GM12891 (cell line): ENCODE measurements around the gene INSRR.

ENCODE experiments used
- DNase-seq: peaks from one replicate; pipeline ENCODE4 v3.0.0; 2011; ENCODE audit warnings: low spot score; ENCODE audit not compliant: insufficient read length
- FAIRE-seq: peaks from 2 replicates; lab custom pipeline; 2011; peaks lifted over from hg19 to GRCh38; lab: Jason Lieb, UNC
- PAX5 ChIP-seq: IDR thresholded peaks from 2 replicates; pipeline ENCODE4 v1.6.1; 2011; ENCODE audit warnings: low read length, moderate library complexity, mild to moderate bottlenecking; ENCODE audit not compliant: insufficient read depth, severe bottlenecking
- POLR2A ChIP-seq: IDR thresholded peaks from 2 replicates; pipeline ENCODE4 v1.6.1; 2011; ENCODE audit warnings: low read depth, low read length, control low read depth
- POLR2AphosphoS5 ChIP-seq: IDR thresholded peaks from 2 replicates; pipeline ENCODE4 v1.6.1; 2011; ENCODE audit warnings: low read depth, low read length, control low read depth
- POU2F2 ChIP-seq: IDR thresholded peaks from 2 replicates; pipeline ENCODE4 v1.6.1; 2011; ENCODE audit warnings: low read depth, mild to moderate bottlenecking, control low read depth, low read length, moderate library complexity
- SPI1 ChIP-seq: IDR thresholded peaks from 2 replicates; pipeline ENCODE4 v1.6.1; 2011; ENCODE audit warnings: low read depth, low read length, control low read depth
- TAF1 ChIP-seq: IDR thresholded peaks from 2 replicates; pipeline ENCODE4 v1.6.1; 2011; ENCODE audit warnings: low read depth, low read length, control low read depth

Gene INSRR

GRCh38 chr1:156832434-156832833 is 26.5 kb downstream of the INSRR start:
- FAIRE-seq (no peak), DNase-seq (no peak)
- no peak for TF ChIP-seq SPI1
- no peak for TF ChIP-seq POLR2AphosphoS5
- TF ChIP-seq TAF1 = no peak
- TF ChIP-seq PAX5 = no peak
- no peak for TF ChIP-seq POLR2A
- no peak for TF ChIP-seq POU2F2

- TF ChIP-seq TAF1 (no peak), POU2F2 (no peak), PAX5 (no peak), POLR2AphosphoS5 (no peak)
Observed at GRCh38 chr1:156828400-156829124, 30.4 kb downstream of the INSRR start.

GRCh38 chr1:156826630-156827029 is 32.3 kb downstream of the INSRR start:
- no peak for FAIRE-seq
- TF ChIP-seq POLR2AphosphoS5 (no peak), TAF1 (no peak), PAX5 (no peak), POLR2A (no peak), SPI1 (no peak), POU2F2 (no peak)
- DNase-seq = no peak

More at GRCh38 chr1:156828400-156829124, 30.4 kb downstream of the INSRR start:
- FAIRE-seq (no peak), DNase-seq (no peak)

DNA sequence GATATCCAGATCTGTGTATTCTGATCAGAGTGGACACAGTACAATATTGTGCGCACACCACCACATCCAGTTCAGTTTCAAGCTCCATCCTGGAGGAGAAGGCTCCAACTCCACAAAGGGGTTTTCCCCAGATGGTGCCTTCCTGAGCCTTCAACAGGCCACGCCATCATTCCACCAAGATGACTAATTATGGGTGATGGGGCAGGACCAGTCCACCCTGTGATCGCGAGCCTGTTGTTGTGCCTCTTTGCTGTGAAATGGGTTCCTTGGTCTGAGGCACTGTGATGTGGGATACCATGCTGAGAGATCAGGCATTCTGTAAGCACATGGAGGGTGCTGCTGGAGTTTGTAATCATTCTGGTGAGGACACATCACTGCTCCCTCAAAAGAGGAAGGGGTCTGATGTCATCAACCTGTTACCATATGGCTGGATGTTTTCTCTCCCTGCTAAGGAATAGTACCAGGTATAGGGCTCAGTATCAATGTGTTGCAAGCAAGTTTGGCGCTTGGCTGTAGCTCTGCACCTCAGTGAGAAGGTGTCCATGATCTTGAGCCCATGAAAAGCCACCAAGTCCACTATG is 35.6 kb downstream of the INSRR start:
- FAIRE-seq (no peak), DNase-seq (no peak)
- TF ChIP-seq POU2F2 (no peak), POLR2AphosphoS5 (no peak)

DNA sequence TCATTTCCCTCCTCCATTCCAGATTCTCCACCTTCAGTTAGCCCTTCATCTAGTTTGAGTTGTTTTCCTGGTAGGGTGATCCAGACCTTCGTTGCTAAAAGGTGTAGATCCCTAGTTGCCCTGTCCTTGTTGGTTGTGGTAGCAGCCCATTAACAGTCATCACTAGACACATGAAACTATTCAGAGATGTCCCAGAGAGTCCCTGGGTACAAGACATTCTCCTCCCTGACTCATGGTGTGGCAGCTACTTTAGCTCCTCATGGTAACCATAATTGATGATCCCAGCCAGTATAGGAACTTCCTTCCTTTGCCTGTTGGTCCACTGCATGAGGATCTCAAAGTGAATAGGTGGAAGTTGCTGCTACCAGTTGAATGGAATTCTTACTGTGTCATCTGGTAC is 36.2 kb downstream of the INSRR start:
- DNase-seq = no peak
- FAIRE-seq = no peak
- TF ChIP-seq PAX5 (no peak), POLR2AphosphoS5 (no peak), POU2F2 (no peak), POLR2A (no peak), TAF1 (no peak), SPI1 (no peak)

DNA sequence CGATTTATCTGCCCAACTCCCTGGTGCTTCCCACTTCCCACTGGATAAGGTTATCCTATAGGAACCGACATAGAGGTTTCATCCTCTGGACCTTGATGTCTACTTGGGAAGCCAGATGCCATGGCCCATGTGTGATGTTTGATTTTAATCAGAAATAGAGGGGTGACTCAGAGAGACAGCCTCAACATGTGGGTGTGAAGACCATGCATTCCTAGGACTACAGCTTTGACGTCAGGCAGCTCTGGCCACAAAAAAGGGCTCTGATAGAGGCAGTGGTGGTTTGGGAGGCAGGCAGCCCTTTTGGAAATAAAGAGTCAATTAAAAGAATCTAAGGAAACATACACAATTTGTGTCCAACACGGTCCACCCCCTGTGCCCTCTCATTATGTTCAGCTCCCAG is 37.1 kb downstream of the INSRR start:
- FAIRE-seq (no peak), DNase-seq (no peak)
- TF ChIP-seq POU2F2 (no peak), POLR2AphosphoS5 (no peak)

GRCh38 chr1:156816561-156817328 is 42.2 kb downstream of the INSRR start, which contains the start of gene SH2D2A:
Gene SH2D2A, minus strand, starts transcription at chr1:156816848. Its CDS starts 140 bp downstream, at chr1:156816708.
- peak; percentile 78 for DNase-seq
- peak; percentile 90 for FAIRE-seq
- TF ChIP-seq POLR2AphosphoS5 = peak; percentile 65; the same call in 1 of the 2 replicates
- TF ChIP-seq POU2F2 = 0 out of 2 replicates have a peak, but pooled peaks have one; percentile 26
- TF ChIP-seq PAX5 = no peak
- no peak for TF ChIP-seq SPI1
- TF ChIP-seq TAF1 = 0 out of 2 replicates have a peak, but pooled peaks have one; percentile 53
- TF ChIP-seq POLR2A = peak; percentile 75

- no peak for DNase-seq
- no peak for TF ChIP-seq SPI1
- TF ChIP-seq POLR2AphosphoS5 = no peak
- TF ChIP-seq POU2F2 = no peak
- TF ChIP-seq POLR2A = no peak
- no peak for TF ChIP-seq PAX5
- no peak for TF ChIP-seq TAF1
- FAIRE-seq = no peak
Observed at GRCh38 chr1:156815961-156816422, 42.9 kb downstream of the INSRR start.

GRCh38 chr1:156815307-156815826 is 43.5 kb downstream of the INSRR start:
- FAIRE-seq (no peak), DNase-seq (no peak)
- TF ChIP-seq PAX5 = no peak
- no peak for TF ChIP-seq SPI1
- no peak for TF ChIP-seq POLR2A
- TF ChIP-seq TAF1 = no peak
- TF ChIP-seq POU2F2 = no peak
- TF ChIP-seq POLR2AphosphoS5 = no peak
